ENCODE data around the gene CTSC.

GRCh38 chr11:88297863-88298262 is 39.7 kb downstream of the CTSC start:
- TF ChIP-seq, protein P1, sequence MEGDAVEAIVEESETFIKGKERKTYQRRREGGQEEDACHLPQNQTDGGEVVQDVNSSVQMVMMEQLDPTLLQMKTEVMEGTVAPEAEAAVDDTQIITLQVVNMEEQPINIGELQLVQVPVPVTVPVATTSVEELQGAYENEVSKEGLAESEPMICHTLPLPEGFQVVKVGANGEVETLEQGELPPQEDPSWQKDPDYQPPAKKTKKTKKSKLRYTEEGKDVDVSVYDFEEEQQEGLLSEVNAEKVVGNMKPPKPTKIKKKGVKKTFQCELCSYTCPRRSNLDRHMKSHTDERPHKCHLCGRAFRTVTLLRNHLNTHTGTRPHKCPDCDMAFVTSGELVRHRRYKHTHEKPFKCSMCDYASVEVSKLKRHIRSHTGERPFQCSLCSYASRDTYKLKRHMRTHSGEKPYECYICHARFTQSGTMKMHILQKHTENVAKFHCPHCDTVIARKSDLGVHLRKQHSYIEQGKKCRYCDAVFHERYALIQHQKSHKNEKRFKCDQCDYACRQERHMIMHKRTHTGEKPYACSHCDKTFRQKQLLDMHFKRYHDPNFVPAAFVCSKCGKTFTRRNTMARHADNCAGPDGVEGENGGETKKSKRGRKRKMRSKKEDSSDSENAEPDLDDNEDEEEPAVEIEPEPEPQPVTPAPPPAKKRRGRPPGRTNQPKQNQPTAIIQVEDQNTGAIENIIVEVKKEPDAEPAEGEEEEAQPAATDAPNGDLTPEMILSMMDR (IDR thresholded peaks at IDR 0.05 in 2 of 3, conservative IDR thresholded peaks at IDR 0.05 in 1 of 3; ENCODE audit: insufficient read depth in 2 of 3, low read depth in 1 of 3, low read length in 3 of 3) = no peak
- TF ChIP-seq SIN3A (IDR thresholded peaks at IDR 0.05; ENCODE audit: borderline replicate concordance in 2 of 2, control insufficient read depth in 1 of 2, low read depth in 2 of 2, low read length in 2 of 2) (no peak), BCLAF1 (IDR thresholded peaks at IDR 0.05; ENCODE audit: borderline replicate concordance in 1 of 2, control insufficient read depth in 1 of 2, low read depth in 2 of 2, low read length in 1 of 2) (no peak), EZH2 (IDR thresholded peaks at IDR 0.05; ENCODE audit: borderline replicate concordance, low read depth, low read length) (no peak)

Measured in K562 (cell line).